ENCODE data around the gene IL19.
A peak's percentile ranks its signal among the peaks of the same experiment; 100 is the strongest.

Gene IL19

DNA sequence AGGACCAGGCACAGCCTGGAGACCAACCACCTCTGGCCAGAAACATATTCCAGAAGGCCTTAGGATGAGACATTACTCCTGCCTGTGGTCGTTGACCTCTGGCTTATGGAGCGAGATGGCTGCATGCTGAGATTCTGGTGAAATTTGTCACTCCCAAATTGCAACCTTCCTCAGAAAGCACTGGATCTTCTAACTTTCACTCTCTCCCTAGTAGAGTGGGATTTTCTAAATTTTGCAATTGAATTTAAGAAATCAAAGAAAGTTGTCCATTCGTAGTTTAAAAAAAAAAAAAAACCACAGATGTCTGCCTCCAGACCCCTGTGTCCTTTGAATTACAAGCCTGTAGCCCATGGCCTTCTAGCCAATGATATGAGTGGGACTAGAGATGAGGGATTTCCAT, 30.3 kb downstream of the IL19 start:
- no peak for DNase-seq (ENCODE audit: low spot score)

DNA sequence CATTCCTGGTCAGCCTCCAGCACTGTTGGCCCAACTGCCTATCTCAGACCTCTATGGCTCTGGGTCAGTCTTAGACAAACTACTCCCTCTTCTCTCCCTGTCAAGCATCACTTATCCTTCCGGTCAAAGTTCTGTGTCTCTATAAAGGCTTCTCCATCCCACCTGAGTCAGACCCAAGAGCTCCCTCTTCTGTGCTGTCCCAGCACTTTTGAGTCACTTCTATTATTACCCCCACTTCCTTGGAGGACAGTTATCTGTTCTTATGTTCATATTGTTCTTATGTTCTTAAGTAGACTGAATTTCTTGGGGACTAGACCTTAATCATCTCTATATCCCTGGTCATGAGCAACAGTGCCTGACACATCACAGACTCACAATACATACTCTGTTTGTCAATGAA, 30.9 kb downstream of the IL19 start:
- DNase-seq (ENCODE audit: low spot score) = no peak

DNA sequence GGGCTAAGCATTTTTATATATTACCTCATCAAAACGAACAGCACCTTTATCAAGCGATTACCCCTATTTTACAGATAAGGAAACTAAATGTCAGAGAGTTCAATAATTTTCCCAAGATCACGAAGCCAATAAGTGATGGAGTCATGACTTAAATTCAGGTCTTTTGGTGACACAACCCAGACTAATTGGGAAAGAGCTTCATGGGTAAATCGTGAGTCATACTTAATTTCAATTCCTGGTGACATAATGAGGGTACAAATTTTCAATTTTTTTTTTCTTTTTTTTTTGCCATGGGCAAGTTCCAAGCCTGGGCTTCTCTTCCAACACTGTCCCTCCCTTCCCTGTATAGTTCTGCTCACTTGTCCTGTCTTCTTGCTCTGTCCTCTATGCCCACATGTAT, 31.8 kb downstream of the IL19 start:
- DNase-seq (ENCODE audit: low spot score) = no peak

DNA sequence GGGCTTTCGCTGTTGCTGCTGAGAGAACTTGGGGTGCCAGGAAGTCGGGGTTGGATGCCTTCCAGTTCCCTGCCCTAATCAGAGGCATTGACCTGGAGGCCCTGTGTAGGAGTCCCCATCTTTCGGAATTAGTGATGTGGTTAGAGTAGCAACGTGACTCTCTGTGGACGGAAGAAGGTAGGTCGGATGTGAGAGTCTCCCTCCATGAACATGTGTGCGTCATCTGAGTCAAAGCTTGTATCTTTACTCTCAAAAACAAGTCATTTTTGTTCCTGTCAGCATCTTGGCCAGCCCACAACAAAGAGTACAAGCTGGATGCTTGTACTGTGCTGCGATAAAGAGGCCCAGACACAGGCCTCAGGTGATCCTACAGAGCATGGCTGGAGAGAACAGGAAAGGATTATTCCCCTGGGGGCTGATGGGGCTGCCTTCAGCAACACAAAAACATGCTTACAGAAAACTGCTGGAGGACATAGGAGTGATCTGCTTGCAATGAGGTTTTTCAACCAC, 32.7 kb downstream of the IL19 start:
- DNase-seq (ENCODE audit: low spot score) = no peak

DNA sequence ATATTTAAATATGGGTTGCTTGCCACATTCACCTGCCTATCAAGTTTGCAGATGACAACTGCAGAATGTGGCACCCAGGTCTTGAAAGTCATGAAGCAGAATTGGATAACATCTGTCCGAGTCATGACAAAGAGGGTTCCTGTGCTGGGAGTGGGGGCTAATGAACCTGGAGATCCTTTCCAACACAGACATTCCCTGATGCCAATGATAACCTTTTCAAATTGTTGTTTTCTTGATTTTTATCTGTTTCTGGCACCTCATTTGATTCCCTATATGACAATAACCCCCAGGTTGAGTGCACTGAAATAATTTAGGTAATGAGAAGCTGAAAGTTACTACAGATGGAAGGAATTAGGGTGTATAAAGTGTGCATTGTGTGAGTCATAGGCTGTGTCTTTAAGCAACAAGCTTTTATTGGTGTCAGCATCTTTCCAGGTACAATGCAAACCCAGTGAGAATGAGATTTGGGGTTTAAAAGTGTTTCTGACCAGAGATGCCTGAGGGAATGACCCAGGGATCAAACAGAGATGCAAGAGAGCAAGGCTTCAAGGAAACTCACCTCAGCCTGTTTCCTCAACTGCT, 33.7 kb downstream of the IL19 start:
- DNase-seq (ENCODE audit: low spot score) = no peak

DNA sequence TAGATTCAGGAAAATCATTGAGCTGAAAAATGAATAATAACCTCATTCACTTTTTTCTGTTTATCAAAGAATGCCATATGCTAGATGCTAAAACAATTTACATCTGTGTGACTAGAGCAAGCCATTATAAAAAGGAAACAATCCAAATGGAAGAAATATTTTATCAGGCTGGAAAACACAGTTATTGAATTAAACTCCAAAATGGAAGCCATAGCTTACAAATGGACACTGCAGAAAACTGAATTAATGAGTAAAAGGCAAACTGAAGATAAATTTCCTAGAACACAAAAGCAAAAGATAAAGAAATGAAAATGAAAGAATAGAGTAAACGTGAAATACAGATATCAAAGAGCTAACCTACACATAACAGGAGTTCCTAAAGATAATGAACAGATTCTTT, 34.8 kb downstream of the IL19 start:
- no peak for DNase-seq (ENCODE audit: low spot score)

DNA sequence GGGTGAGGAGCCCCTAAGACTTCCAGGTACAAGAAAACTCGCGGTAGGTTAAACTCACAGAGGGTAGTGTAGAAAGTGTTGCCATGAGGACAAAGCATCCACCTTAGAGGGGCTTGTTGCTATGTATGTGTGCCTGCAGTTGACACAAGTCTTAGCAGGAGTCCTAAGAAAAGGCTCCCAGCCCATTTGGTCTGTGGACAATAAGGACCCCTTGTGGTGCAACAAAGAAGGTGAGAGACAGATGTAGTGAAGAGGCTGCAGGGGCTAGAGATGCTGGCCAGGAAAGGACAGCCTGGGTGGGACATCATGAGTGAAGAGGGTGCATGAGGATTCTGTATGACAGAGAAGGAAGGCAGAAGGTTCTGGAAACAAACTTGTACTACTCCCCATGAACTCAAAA, 38.0 kb downstream of the IL19 start:
- peak; percentile 54 for DNase-seq (ENCODE audit: low spot score)

DNA sequence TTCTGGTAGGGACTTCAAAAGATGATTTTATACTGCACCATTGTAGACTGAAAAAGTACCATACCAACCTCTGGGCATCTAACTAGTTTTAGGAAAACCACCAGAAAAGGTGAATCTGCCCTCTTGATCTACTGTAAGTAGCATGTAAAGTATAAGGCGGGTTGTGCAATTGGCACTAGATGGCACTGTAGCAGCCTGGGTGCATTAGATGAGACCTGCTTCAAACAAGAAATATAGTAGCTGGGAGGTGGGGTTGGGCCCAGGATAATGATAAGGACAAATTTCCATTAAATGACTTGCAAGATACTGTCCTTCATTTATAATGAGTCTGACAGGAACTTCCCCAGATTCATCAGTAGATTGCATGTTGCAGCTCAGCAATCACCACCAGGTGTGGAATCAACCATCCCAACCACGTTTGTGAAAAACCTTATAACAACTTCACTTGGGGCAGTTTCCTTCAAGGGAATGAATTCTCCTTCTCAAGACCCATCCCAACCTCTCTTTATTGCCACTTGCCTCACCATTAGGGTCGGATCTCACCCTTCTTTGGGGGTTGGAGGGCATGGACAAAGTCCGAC, 39.0 kb downstream of the IL19 start:
- DNase-seq (ENCODE audit: low spot score) = peak; percentile 38

DNA sequence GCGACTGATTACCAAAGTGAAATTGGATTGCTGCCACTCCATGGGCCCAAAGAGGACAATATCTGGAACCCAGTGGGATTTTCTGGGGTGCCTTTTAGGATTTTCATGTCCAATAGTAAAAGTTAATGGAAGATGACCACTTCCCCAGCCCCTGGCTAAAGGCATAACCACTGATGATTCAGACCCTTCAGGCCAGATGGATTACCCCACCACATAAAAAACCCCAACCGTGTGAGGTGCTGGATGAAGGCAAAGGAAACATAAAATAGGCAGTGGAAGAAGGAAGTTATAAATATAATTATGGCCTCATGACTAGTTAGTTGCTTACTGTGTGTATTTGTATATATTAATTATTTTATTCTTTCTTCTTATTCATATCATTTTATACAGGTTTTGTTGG, 41.9 kb downstream of the IL19 start:
- no peak for DNase-seq (ENCODE audit: low spot score)

DNA sequence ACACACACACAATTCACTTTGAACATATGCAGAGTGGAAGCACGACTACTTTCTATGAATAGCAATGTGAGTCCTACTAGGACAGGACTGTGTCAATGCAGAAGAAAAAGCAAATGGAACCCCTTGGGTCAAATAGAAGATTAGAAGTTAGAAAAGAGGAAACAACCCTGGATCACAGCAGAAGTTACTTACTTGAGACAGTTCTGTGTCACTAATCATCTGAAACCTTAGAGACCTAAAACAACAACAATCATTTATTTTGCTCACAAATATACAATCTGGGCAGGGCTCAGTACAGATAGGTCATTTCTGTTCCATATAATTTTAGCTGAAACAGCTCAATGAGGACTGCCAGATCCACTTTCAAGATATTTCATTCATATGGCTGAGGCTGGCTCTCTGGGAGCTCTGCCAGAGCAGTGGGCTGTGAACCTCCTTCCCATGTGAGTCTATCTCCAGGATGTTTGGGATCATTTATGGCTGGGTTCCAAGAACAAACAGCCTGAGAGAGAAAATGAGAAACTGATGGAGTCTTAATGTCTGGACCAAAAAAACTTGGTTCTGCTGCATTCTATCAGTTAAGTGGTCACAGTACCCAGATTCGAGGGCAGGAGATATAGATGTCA, 44.3 kb downstream of the IL19 start:
- peak; percentile 73 for DNase-seq (ENCODE audit: low spot score)

DNA sequence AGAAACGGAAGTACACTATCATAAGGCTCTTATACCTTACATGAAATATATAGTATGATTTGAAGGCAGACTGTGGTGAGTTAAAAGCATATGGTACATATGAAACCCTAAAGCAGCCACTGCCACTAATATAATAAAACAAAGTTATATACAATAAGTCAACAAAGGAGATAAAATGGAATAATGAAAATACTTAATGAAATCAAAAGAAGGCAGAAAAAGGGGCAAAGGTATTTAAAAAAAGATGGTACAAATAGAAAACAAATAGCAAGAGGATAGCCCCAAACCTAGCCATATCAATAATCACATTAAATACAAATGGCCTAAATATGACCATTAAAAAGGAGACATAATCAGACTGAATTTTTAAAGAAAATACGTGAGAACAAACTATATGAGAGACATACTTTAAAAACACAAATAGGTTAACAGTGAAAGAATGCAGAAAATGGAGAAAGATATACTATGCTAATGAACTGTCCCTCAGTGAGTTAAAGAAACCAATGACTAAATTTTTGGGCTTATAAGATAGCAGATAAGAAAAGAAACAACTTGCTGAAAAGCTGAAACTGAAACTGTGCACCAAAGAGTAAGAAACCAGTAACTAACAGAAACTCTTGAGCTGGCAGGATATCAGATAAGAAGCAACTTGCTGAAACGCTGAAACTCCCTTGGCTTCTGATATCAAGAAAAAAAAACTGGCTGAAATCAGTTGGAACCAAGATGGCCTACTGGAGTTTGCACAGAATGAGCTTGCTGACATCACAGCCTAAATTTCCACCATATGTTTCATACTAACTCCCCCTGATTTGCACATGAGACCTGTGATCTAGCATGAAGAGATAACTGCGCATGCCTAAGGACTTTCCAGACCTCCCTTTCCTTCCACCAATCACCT, 46.1 kb downstream of the IL19 start:
- DNase-seq (ENCODE audit: low spot score) = no peak

DNA sequence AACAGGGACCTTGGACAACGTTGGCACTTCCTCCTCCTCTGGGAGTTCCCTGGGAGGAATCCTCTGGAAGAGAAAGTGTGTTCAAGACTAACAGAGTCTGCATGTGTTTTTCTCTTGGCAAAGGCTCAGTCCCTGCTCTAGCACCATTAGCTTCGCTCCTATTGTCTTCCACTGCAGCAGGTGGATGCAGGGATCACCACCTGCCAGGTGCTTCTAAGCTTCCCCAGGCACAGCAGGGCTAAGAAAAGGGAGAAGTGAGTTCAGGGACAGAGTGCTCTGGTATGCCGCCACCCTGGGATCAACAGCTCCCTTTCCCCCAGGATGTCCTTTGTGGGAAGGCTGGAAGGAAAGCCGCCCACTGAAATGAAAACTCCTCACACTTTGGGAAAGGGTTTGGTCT, 50.9 kb downstream of the IL19 start:
- DNase-seq (ENCODE audit: low spot score) = no peak

DNA sequence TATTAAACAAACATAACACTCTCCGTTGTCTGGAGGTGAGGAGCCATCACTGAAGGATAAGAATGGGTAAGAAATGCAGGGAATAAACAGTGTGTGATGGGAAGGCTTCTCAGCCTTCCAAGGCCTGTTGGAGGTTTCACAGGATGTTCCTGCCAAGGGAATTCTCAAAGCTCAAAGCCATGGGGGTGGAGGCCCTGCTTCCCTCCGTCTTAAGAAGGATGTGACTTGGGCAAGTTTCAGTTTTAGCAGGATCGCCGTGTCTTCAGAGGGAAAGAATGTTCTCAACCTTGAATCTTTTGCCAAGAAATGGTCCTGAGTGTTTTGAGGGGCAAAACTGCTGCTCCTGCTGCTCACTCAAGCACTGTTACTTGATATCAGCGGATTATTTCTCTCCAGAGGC, 53.2 kb downstream of the IL19 start:
- no peak for DNase-seq (ENCODE audit: low spot score)

DNA sequence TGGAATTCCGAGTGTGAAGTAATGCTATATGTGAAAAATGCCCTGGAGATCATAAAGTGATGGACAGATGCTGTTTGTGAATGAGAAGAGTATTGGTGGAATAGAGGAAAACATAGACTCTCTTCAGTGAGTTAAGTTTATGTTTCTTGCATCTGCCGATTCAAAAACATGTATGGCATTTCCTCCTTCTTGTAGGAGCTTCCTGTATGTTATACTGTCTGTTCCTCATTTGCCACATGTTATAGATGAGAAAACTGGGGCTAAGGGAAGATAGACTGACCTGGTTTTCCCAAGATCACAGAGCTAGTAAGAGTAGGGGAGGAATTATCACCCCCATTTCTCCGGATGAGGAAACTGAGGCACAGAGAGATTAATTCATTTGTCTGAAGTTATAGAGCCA, 53.8 kb downstream of the IL19 start:
- no peak for DNase-seq (ENCODE audit: low spot score)

DNA sequence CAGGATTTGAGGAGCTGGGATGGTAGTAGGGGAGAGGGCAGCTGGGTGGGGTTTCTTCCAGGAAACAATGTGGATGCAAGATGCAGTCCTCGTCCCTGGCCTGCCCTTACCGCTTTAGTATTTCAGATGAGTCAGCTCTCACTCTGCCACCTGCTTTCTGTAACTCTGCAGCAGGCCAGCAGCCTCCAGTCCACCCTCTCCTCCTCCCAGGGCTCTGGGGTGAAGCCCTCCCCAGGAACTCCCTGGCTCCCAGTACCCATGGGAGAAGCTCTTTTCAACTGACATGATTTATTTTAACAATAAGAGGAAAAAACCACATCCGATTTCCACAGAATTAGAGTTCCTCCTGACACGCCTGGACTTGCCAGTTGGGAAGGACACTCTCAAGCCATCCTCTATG, 55.8 kb downstream of the IL19 start:
- DNase-seq (ENCODE audit: low spot score) = peak; percentile 49

DNA sequence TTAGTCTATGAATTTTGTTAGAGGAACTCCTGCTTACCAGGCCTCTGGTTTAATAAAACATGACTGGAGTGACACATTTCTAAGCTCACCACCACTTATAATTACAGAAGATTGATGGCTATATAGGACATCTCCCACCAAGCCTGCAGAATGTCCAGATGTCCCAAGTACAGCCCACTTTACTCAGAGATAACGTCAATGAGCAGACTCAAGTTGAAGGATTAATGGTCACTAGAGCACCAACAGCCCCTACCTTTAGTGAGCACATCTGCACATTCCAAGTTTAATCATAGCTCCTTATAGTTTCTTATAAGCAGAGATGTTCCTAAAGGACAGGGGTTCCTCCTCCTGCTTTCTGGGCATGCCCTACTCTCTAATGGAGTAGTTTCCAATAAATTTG, 57.5 kb downstream of the IL19 start:
- no peak for DNase-seq (ENCODE audit: low spot score)

DNA sequence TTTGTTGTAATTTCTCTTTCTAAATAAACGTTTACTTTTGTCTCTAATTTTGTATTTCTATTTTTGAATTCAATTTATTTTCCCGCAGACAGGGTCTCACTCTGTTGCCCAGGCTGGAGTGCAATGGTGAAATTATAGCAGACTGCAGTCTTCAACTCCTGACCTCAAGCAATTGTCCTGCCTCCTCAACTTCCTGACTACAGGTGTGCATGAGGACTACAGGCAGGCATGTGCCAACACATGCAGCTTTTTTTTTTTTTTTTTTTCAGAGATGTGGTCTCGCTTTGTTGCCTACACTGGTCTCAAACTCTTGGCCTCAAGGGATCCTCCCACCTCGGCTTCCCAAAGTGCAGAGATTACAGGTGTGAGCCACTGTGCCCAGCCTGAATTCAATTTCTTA, 58.2 kb downstream of the IL19 start:
- DNase-seq (ENCODE audit: low spot score) = no peak

DNA sequence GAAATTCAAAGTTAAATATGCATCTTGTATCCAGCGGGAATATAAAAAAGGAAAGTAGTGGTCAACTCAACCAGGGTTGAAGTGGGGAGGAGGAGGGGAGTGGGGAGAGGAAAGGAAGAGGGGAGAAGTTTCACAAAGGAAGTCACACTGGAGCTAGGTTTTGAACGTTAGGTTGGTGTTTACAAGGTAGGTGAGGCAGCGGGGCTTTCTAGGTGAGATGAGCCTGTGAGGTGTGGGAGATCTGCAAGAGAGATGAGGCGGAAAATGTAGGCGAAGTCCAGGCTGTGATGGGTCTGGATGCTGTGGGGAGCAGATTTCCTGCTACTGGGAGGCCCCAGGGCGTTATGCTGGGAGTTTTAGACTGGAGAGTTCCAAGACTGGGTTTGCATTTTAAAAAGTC, 58.7 kb downstream of the IL19 start:
- no peak for DNase-seq (ENCODE audit: low spot score)

DNA sequence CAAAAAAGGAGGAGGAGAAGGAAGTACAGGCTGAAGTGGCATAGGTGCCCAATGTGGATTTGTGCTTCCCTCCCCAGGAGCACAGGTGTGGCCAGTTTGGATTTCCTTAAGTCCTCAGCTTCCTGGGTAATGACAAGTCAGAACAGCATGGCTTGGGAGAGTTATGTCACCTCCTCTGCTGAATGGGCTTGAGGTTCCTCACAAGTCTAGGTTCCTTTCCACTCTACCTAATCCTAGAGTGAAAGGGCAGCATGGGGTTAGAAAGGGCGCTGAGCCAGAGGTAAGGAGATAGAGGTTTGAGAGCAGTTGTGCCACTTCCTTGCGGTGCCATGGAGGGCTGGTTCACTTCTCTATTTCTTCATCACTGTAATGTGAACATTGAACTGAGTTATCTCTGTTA, 59.3 kb downstream of the IL19 start:
- no peak for DNase-seq (ENCODE audit: low spot score)

DNA sequence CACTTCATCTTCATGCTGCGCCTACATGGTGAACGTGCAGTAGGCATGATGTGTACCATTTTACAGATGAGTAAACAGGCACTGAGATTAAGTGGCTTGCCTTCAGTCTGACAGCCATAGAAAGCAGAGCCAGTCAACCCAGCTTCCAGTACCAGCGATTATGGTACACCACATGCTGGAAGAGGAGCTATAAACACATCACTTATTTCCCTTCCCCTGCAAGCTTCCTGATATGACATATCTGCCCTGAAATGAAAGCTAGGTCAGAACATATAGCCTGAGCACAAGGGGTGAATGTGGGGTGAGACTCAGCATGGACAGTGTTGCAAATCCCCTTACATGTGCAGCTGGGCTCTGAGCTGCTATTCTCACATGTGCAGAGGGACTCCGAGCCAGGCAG, 61.1 kb downstream of the IL19 start:
- no peak for DNase-seq (ENCODE audit: low spot score)

DNA sequence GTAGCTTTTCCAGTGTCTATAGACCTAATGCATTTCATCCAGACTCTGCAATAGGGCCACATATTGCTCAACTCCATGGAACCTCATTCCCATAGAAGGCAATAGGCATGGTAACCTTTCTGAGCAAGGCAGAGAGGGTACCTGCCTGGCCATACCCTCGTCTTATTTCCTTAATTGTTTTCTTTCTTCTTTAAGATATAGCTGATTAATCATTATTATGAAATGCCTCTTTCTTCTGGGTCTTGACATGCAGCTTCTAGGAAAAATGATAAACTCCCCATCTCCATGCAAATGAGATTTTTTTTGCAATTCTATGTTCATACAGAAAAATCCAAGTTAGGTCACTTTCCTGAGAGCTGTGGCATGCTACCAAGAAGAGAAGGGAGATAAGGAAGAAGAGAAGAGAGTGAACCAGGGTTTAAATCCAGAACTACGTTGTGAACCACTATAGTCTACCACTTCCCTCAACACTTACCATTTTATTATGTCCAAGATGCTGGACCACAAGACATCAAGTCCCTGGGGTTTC, 61.8 kb downstream of the IL19 start:
- DNase-seq (ENCODE audit: low spot score) = no peak

DNA sequence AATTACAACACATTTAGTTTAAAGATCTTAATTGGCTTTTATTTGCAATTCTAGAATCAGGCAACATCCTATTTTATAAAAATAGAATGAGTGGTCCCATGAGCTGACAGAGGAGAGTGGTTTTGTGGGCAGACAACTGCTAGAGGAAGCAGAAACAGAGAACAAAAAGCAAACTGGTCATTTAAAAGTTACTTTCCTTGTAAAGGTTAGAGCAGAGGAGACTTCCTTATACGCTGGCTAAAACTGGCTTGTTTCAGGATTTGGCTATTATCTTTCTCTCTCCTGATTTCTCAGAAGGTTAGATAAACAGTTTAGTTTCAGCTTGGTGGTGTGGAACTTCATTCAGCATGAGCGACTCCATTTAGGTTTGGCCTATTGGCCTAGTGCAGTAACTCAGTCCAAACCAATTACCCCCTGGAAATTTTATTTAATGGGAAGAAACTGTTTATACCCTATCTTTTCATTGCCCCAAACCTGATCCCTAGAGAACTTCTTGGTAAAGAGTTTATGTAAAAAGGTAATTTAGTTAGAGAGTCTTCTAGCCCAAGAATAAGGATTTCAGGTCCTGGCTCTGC, 62.6 kb downstream of the IL19 start:
- DNase-seq (ENCODE audit: low spot score) = no peak

Data from AG08395 (cell line).